Measurements from ENCODE around the gene XYLT1. TPM values are rescaled to one million over a fixed set of nuclear protein-coding genes. Genes with fewer than 3 reads are reported as not detected.

Gene XYLT1
- total and polyA plus RNA-seq, 2 of the 13 experiments (the other 11 are each of a cell fraction or from before 2014, with no cell fraction given): not detected

GRCh38 chr16:17261197-17261858, 209.4 kb downstream of the XYLT1 start:
- FAIRE-seq: no peak
- no peak overlapping the region for H3K4me2 ChIP-seq (ENCODE audit: low read depth, low read length)
- DNase-seq (ENCODE audit: low spot score): no peak
- TF ChIP-seq ZMAT3 (CRISPR knock-in tag; conservative IDR thresholded peaks at IDR 0.05) (no peak), FOSL2 (CRISPR knock-in tag; IDR thresholded peaks at IDR 0.05) (no peak), HOXA7 (CRISPR knock-in tag; IDR thresholded peaks at IDR 0.05) (no peak), CSRNP2 (CRISPR knock-in tag; conservative IDR thresholded peaks at IDR 0.05; ENCODE audit: low read depth) (no peak), ADNP (CRISPR knock-in tag; IDR thresholded peaks at IDR 0.05) (no peak), ZNF10 (CRISPR knock-in tag; IDR thresholded peaks at IDR 0.05; ENCODE audit: borderline replicate concordance, low read depth) (no peak), NCOA1 (CRISPR knock-in tag; IDR thresholded peaks at IDR 0.05) (no peak), HNF1B (CRISPR knock-in tag; IDR thresholded peaks at IDR 0.05) (no peak), LBX2 (CRISPR knock-in tag; IDR thresholded peaks at IDR 0.05; ENCODE audit: borderline replicate concordance) (no peak), SRY (CRISPR knock-in tag; IDR thresholded peaks at IDR 0.05) (no peak), ZFP36 (IDR thresholded peaks at IDR 0.05; ENCODE audit: borderline replicate concordance, low read depth, low read length, partially characterized antibody) (no peak), ZNF20 (CRISPR knock-in tag; IDR thresholded peaks at IDR 0.05) (no peak), ISL2 (CRISPR knock-in tag; IDR thresholded peaks at IDR 0.05) (no peak)
- H4K20me1 ChIP-seq (ENCODE audit: insufficient read depth, low read length): no peaks in the 10 kb centered on the region
- no peak overlapping the region for H3K4me3 ChIP-seq (replicated peaks in 1 of 3; ENCODE audit: insufficient read depth in 1 of 3, low read depth in 2 of 3, low read length in 3 of 3)
- no peak overlapping the region for H3K27ac ChIP-seq (ENCODE audit: extremely low read length, insufficient read depth, low read length)
- in situ Hi-C loops (cut with HindIII; ENCODE audit: extremely low pct_ligation_motif_present, low pct_unique_long_range_greater_than_20kb): no loop called here
- no peak overlapping the region for H3K9ac ChIP-seq (ENCODE audit: insufficient read depth, low read depth, low read length)
- no peaks in the 10 kb centered on the region for H3K36me3 ChIP-seq (replicated peaks in 1 of 2; ENCODE audit: control insufficient read depth in 1 of 2, insufficient read depth in 2 of 2, low read length in 2 of 2)
- no peak overlapping the region for H2AFZ ChIP-seq (ENCODE audit: low read length)
- no TSS peak for BruUV-seq (replicated peaks)
- H3K9me3 ChIP-seq (ENCODE audit: low read length): no peaks in the 10 kb centered on the region
- H3K79me2 ChIP-seq (ENCODE audit: insufficient read depth, low read length): no peaks in the 10 kb centered on the region
- H3K4me1 ChIP-seq (ENCODE audit: insufficient read depth, low read length): no peaks in the 10 kb centered on the region
- intact Hi-C loops (cut with micrococcal nuclease; ENCODE audit: unreplicated experiment): no loop called here
- CTCF ChIA-PET (ENCODE audit: low intra/inter-chr PET ratio, low total read pairs): no interaction called here
- ATAC-seq: no peak
- WGBS (ENCODE audit: low lambda C conversion rate): 1% methylated on average over 5 of the region's 5 CpGs
- POLR2A ChIA-PET: no interaction called here
- peaks cover 3 to 11% of the 10 kb centered on the region in 2 experiments; a peak in 3 of 5 replicates for H3K27me3 ChIP-seq (ENCODE audit: control insufficient read depth in 1 of 2, insufficient read depth in 2 of 2, low read length in 2 of 2)

Measured in HepG2 (cell line).